HAP-1 (cell line): ENCODE results near the gene DDX41.
A peak's percentile ranks its signal among the peaks of the same experiment; 100 is the strongest.

Experiments
- DNase-seq, 2 experiments: peaks; one replicate each; pipeline ENCODE4 v3.0.0-alpha.2; 2016 to 2020; ENCODE audit warnings: low spot score in 2 of 2
- H3K27me3 ChIP-seq: fragments of 250-450 bp; sonication (Bioruptor Pico); 2 replicates; pipeline ENCODE4 v1.5.1; 2020; ENCODE audit warnings: low read depth, mild to moderate bottlenecking, moderate library complexity
- H3K36me3 ChIP-seq: fragments of 250-450 bp; sonication (Bioruptor Pico); replicated peaks from 2 replicates; pipeline ENCODE4 v1.5.1; 2020; ENCODE audit warnings: mild to moderate bottlenecking
- H3K4me1 ChIP-seq: fragments of 250-450 bp; sonication (Bioruptor Pico); 2 replicates; pipeline ENCODE4 v1.5.1; 2020; ENCODE audit warnings: mild to moderate bottlenecking
- H3K4me3 ChIP-seq: fragments of 250-450 bp; sonication (Bioruptor Pico); 2 replicates; pipeline ENCODE4 v1.5.1; 2020; ENCODE audit warnings: mild to moderate bottlenecking, moderate library complexity
- H3K9me3 ChIP-seq: fragments of 250-450 bp; sonication (Bioruptor Pico); 2 replicates; pipeline ENCODE4 v1.5.1; 2020; ENCODE audit warnings: mild to moderate bottlenecking, moderate library complexity
- in situ Hi-C: fragments of 300-500 bp; cut with MboI; formaldehyde crosslinking; loops from 3 replicates; pipeline ENCODE4 v1.14.3; 2020; ENCODE audit warnings: low sequenced_read_pairs, inconsistent platforms, mixed read lengths

Gene DDX41

GRCh38 chr5:177504086-177505056 lies 12.4 kb downstream of the DDX41 start:
- H3K9me3 ChIP-seq = no peaks in the 10 kb centered on the region
- no peaks in the 10 kb centered on the region for H3K4me1 ChIP-seq
- H3K36me3 ChIP-seq = no peaks in the 10 kb centered on the region
- H3K4me3 ChIP-seq = no peak overlapping the region
- DNase-seq = no peak
- no peaks in the 10 kb centered on the region for H3K27me3 ChIP-seq
- in situ Hi-C loops = no loop called here

GRCh38 chr5:177503351-177504085 lies 13.2 kb downstream of the DDX41 start:
- no peaks in the 10 kb centered on the region for H3K9me3 ChIP-seq
- H3K4me1 ChIP-seq = no peaks in the 10 kb centered on the region
- no peaks in the 10 kb centered on the region for H3K36me3 ChIP-seq
- DNase-seq = no peak
- H3K4me3 ChIP-seq = no peak overlapping the region
- no peaks in the 10 kb centered on the region for H3K27me3 ChIP-seq
- in situ Hi-C loops = no loop called here

- H3K27me3 ChIP-seq = no peaks in the 10 kb centered on the region
- H3K4me1 ChIP-seq = peaks cover 5% of the 10 kb centered on the region
- in situ Hi-C loops = no loop called here
- no peak overlapping the region for H3K4me3 ChIP-seq
- DNase-seq = no peak
- no peaks in the 10 kb centered on the region for H3K36me3 ChIP-seq
- H3K9me3 ChIP-seq = no peaks in the 10 kb centered on the region
Observed at GRCh38 chr5:177502886-177503285, 13.9 kb downstream of the DDX41 start.

- no peak overlapping the region for H3K4me3 ChIP-seq
- DNase-seq = no peak
- in situ Hi-C loops = no loop called here
- peaks cover 7% of the 10 kb centered on the region for H3K4me1 ChIP-seq
- H3K27me3 ChIP-seq = no peaks in the 10 kb centered on the region
- H3K9me3 ChIP-seq = no peaks in the 10 kb centered on the region
- H3K36me3 ChIP-seq = no peaks in the 10 kb centered on the region
Observed at GRCh38 chr5:177501874-177502678, 14.7 kb downstream of the DDX41 start.

- peaks cover 4% of the 10 kb centered on the region for H3K36me3 ChIP-seq
- H3K27me3 ChIP-seq = no peaks in the 10 kb centered on the region
- peaks cover 14% of the 10 kb centered on the region for H3K4me1 ChIP-seq
- no peak overlapping the region for H3K4me3 ChIP-seq
- DNase-seq = peak; percentile 75 to 97
- no peaks in the 10 kb centered on the region for H3K9me3 ChIP-seq
- in situ Hi-C loops = no loop called here
Observed at GRCh38 chr5:177500685-177501522, 15.9 kb downstream of the DDX41 start.

- in situ Hi-C loops = no loop called here
- Histone ChIP-seq H3K36me3 (peaks cover 14% of the 10 kb centered on the region), H3K9me3 (no peaks in the 10 kb centered on the region), H3K4me1 (peaks cover 24% of the 10 kb centered on the region), H3K27me3 (no peaks in the 10 kb centered on the region), H3K4me3 (no peak overlapping the region)
- no peak for DNase-seq
Observed at GRCh38 chr5:177499842-177500241, 16.9 kb downstream of the DDX41 start.

GRCh38 chr5:177498013-177498787 lies 18.6 kb downstream of the DDX41 start:
- H3K9me3 ChIP-seq = no peaks in the 10 kb centered on the region
- DNase-seq = peak in 1 of 2 experiments; percentile 47
- peaks cover 22% of the 10 kb centered on the region for H3K36me3 ChIP-seq
- H3K27me3 ChIP-seq = no peaks in the 10 kb centered on the region
- in situ Hi-C loops = no loop called here
- peaks cover 25% of the 10 kb centered on the region for H3K4me1 ChIP-seq
- peak overlapping the region; percentile 71 for H3K4me3 ChIP-seq

GRCh38 chr5:177497292-177498012 lies 19.3 kb downstream of the DDX41 start, which contains the start of gene PDLIM7:
Gene PDLIM7, minus strand, starts transcription at chr5:177497604. Its CDS starts 1,092 bp downstream, at chr5:177496512.
- in situ Hi-C loops = no loop called here
- Histone ChIP-seq H3K4me1 (peaks cover 25% of the 10 kb centered on the region), H3K27me3 (no peaks in the 10 kb centered on the region), H3K4me3 (peak within 1 kb of the TSS; percentile 71), H3K9me3 (no peaks in the 10 kb centered on the region), H3K36me3 (peaks cover 28% of the 10 kb centered on the region)
- peak; percentile 93 to 97 for DNase-seq

- in situ Hi-C loops = no loop called here
- peak; percentile 89 to 91 for DNase-seq
Observed at GRCh38 chr5:177496727-177497291, 20.0 kb downstream of the DDX41 start.

GRCh38 chr5:177496070-177496726 lies 20.6 kb downstream of the DDX41 start:
- Histone ChIP-seq H3K36me3 (peaks cover 38% of the 10 kb centered on the region), H3K9me3 (no peaks in the 10 kb centered on the region), H3K4me3 (peak overlapping the region; percentile 71), H3K4me1 (peaks cover 25% of the 10 kb centered on the region), H3K27me3 (no peaks in the 10 kb centered on the region)
- peak in 1 of 2 experiments; percentile 60 for DNase-seq
- in situ Hi-C loops = no loop called here

More at GRCh38 chr5:177496727-177497291, 20.0 kb downstream of the DDX41 start:
- Histone ChIP-seq H3K27me3 (no peaks in the 10 kb centered on the region), H3K9me3 (no peaks in the 10 kb centered on the region), H3K4me1 (peaks cover 25% of the 10 kb centered on the region), H3K4me3 (peak overlapping the region; percentile 71), H3K36me3 (peaks cover 33% of the 10 kb centered on the region)
